Measurements from ENCODE around the gene EXOC4.

EXOC4 gene

GRCh38 chr7:133650069-133650468 is 397.2 kb downstream of the EXOC4 start:
- Histone ChIP-seq H3K9me3 (ENCODE audit: control insufficient read depth in 5 of 5, low read length in 5 of 5) (no peaks in the 10 kb centered on the region), H3K4me1 (ENCODE audit: control insufficient read depth in 5 of 5, insufficient read depth in 5 of 5, low read length in 5 of 5) (peaks cover 0 to 21% (median 0%) of the 10 kb centered on the region in 5 donors), H3K4me3 (ENCODE audit: low read depth in 1 of 5, low read length in 5 of 5) (no peak overlapping the region), H3K36me3 (ENCODE audit: control insufficient read depth in 5 of 5, insufficient read depth in 5 of 5, low read length in 5 of 5) (no peaks in the 10 kb centered on the region), H3K27me3 (ENCODE audit: control insufficient read depth in 5 of 5, insufficient read depth in 4 of 5, low read length in 5 of 5) (no peaks in the 10 kb centered on the region), H3K27ac (ENCODE audit: low read depth, low read length) (no peak overlapping the region), H3K9ac (ENCODE audit: low read length in 5 of 5) (no peak overlapping the region)

GRCh38 chr7:133650487-133651300 is 397.8 kb downstream of the EXOC4 start:
- Histone ChIP-seq H3K9me3 (ENCODE audit: control insufficient read depth in 5 of 5, low read length in 5 of 5) (no peaks in the 10 kb centered on the region), H3K9ac (ENCODE audit: low read length in 5 of 5) (no peak overlapping the region), H3K27me3 (ENCODE audit: control insufficient read depth in 5 of 5, insufficient read depth in 4 of 5, low read length in 5 of 5) (no peaks in the 10 kb centered on the region), H3K27ac (ENCODE audit: low read depth, low read length) (no peak overlapping the region), H3K36me3 (ENCODE audit: control insufficient read depth in 5 of 5, insufficient read depth in 5 of 5, low read length in 5 of 5) (no peaks in the 10 kb centered on the region), H3K4me1 (ENCODE audit: control insufficient read depth in 5 of 5, insufficient read depth in 5 of 5, low read length in 5 of 5) (peaks cover 0 to 21% (median 0%) of the 10 kb centered on the region in 5 donors), H3K4me3 (ENCODE audit: low read depth in 1 of 5, low read length in 5 of 5) (no peak overlapping the region)

- Histone ChIP-seq H3K9ac (ENCODE audit: low read length in 5 of 5) (no peak overlapping the region), H3K27ac (ENCODE audit: low read depth, low read length) (no peak overlapping the region), H3K36me3 (ENCODE audit: control insufficient read depth in 5 of 5, insufficient read depth in 5 of 5, low read length in 5 of 5) (no peaks in the 10 kb centered on the region), H3K9me3 (ENCODE audit: control insufficient read depth in 5 of 5, low read length in 5 of 5) (no peaks in the 10 kb centered on the region), H3K4me3 (ENCODE audit: low read depth in 1 of 5, low read length in 5 of 5) (no peak overlapping the region), H3K4me1 (ENCODE audit: control insufficient read depth in 5 of 5, insufficient read depth in 5 of 5, low read length in 5 of 5) (peaks cover 0 to 13% (median 0%) of the 10 kb centered on the region in 5 donors), H3K27me3 (ENCODE audit: control insufficient read depth in 5 of 5, insufficient read depth in 4 of 5, low read length in 5 of 5) (no peaks in the 10 kb centered on the region)
Observed at GRCh38 chr7:133652547-133652946, 399.7 kb downstream of the EXOC4 start.

- H3K9ac ChIP-seq (ENCODE audit: low read length in 5 of 5), result no peak overlapping the region
- no peaks in the 10 kb centered on the region for H3K36me3 ChIP-seq (ENCODE audit: control insufficient read depth in 5 of 5, insufficient read depth in 5 of 5, low read length in 5 of 5)
- no peak overlapping the region for H3K27ac ChIP-seq (ENCODE audit: low read depth, low read length)
- no peaks in the 10 kb centered on the region for H3K27me3 ChIP-seq (ENCODE audit: control insufficient read depth in 5 of 5, insufficient read depth in 4 of 5, low read length in 5 of 5)
- H3K4me1 ChIP-seq (ENCODE audit: control insufficient read depth in 5 of 5, insufficient read depth in 5 of 5, low read length in 5 of 5), result peaks cover 0 to 9% (median 0%) of the 10 kb centered on the region in 5 donors
- H3K9me3 ChIP-seq (ENCODE audit: control insufficient read depth in 5 of 5, low read length in 5 of 5), result no peaks in the 10 kb centered on the region
- H3K4me3 ChIP-seq (ENCODE audit: low read depth in 1 of 5, low read length in 5 of 5), result no peak overlapping the region
Observed at GRCh38 chr7:133654547-133654946, 401.7 kb downstream of the EXOC4 start.

- no peak overlapping the region for H3K4me3 ChIP-seq (ENCODE audit: low read depth in 1 of 5, low read length in 5 of 5)
- H3K27ac ChIP-seq (ENCODE audit: low read depth, low read length), result no peak overlapping the region
- H3K27me3 ChIP-seq (ENCODE audit: control insufficient read depth in 5 of 5, insufficient read depth in 4 of 5, low read length in 5 of 5), result no peaks in the 10 kb centered on the region
- no peaks in the 10 kb centered on the region for H3K9me3 ChIP-seq (ENCODE audit: control insufficient read depth in 5 of 5, low read length in 5 of 5)
- H3K9ac ChIP-seq (ENCODE audit: low read length in 5 of 5), result no peak overlapping the region
- peaks cover 0 to 3% (median 0%) of the 10 kb centered on the region in 5 donors for H3K36me3 ChIP-seq (ENCODE audit: control insufficient read depth in 5 of 5, insufficient read depth in 5 of 5, low read length in 5 of 5)
- no peaks in the 10 kb centered on the region for H3K4me1 ChIP-seq (ENCODE audit: control insufficient read depth in 5 of 5, insufficient read depth in 5 of 5, low read length in 5 of 5)
Observed at GRCh38 chr7:133662276-133662675, 409.4 kb downstream of the EXOC4 start.

GRCh38 chr7:133662830-133663229 is 410.0 kb downstream of the EXOC4 start:
- Histone ChIP-seq H3K27me3 (ENCODE audit: control insufficient read depth in 5 of 5, insufficient read depth in 4 of 5, low read length in 5 of 5) (no peaks in the 10 kb centered on the region), H3K4me1 (ENCODE audit: control insufficient read depth in 5 of 5, insufficient read depth in 5 of 5, low read length in 5 of 5) (no peaks in the 10 kb centered on the region), H3K9ac (ENCODE audit: low read length in 5 of 5) (no peak overlapping the region), H3K9me3 (ENCODE audit: control insufficient read depth in 5 of 5, low read length in 5 of 5) (no peaks in the 10 kb centered on the region), H3K36me3 (ENCODE audit: control insufficient read depth in 5 of 5, insufficient read depth in 5 of 5, low read length in 5 of 5) (peaks cover 0 to 3% (median 0%) of the 10 kb centered on the region in 5 donors), H3K27ac (ENCODE audit: low read depth, low read length) (no peak overlapping the region), H3K4me3 (ENCODE audit: low read depth in 1 of 5, low read length in 5 of 5) (no peak overlapping the region)

GRCh38 chr7:133664528-133664927 is 411.6 kb downstream of the EXOC4 start:
- H3K4me1 ChIP-seq (ENCODE audit: control insufficient read depth in 5 of 5, insufficient read depth in 5 of 5, low read length in 5 of 5), result no peaks in the 10 kb centered on the region
- H3K9ac ChIP-seq (ENCODE audit: low read length in 5 of 5), result no peak overlapping the region
- no peak overlapping the region for H3K4me3 ChIP-seq (ENCODE audit: low read depth in 1 of 5, low read length in 5 of 5)
- no peaks in the 10 kb centered on the region for H3K27me3 ChIP-seq (ENCODE audit: control insufficient read depth in 5 of 5, insufficient read depth in 4 of 5, low read length in 5 of 5)
- H3K27ac ChIP-seq (ENCODE audit: low read depth, low read length), result no peak overlapping the region
- no peaks in the 10 kb centered on the region for H3K9me3 ChIP-seq (ENCODE audit: control insufficient read depth in 5 of 5, low read length in 5 of 5)
- peaks cover 0 to 3% (median 0%) of the 10 kb centered on the region in 5 donors for H3K36me3 ChIP-seq (ENCODE audit: control insufficient read depth in 5 of 5, insufficient read depth in 5 of 5, low read length in 5 of 5)

GRCh38 chr7:133668296-133669060 is 415.6 kb downstream of the EXOC4 start:
- Histone ChIP-seq H3K27ac (ENCODE audit: low read depth, low read length) (no peak overlapping the region), H3K27me3 (ENCODE audit: control insufficient read depth in 5 of 5, insufficient read depth in 4 of 5, low read length in 5 of 5) (no peaks in the 10 kb centered on the region), H3K36me3 (ENCODE audit: control insufficient read depth in 5 of 5, insufficient read depth in 5 of 5, low read length in 5 of 5) (no peaks in the 10 kb centered on the region), H3K9me3 (ENCODE audit: control insufficient read depth in 5 of 5, low read length in 5 of 5) (no peaks in the 10 kb centered on the region), H3K4me1 (ENCODE audit: control insufficient read depth in 5 of 5, insufficient read depth in 5 of 5, low read length in 5 of 5) (no peaks in the 10 kb centered on the region), H3K4me3 (ENCODE audit: low read depth in 1 of 5, low read length in 5 of 5) (no peak overlapping the region), H3K9ac (ENCODE audit: low read length in 5 of 5) (no peak overlapping the region)

- no peak overlapping the region for H3K27ac ChIP-seq (ENCODE audit: low read depth, low read length)
- peaks cover 0 to 4% (median 3%) of the 10 kb centered on the region in 5 donors for H3K4me1 ChIP-seq (ENCODE audit: control insufficient read depth in 5 of 5, insufficient read depth in 5 of 5, low read length in 5 of 5)
- H3K9ac ChIP-seq (ENCODE audit: low read length in 5 of 5), result no peak overlapping the region
- no peaks in the 10 kb centered on the region for H3K36me3 ChIP-seq (ENCODE audit: control insufficient read depth in 5 of 5, insufficient read depth in 5 of 5, low read length in 5 of 5)
- H3K27me3 ChIP-seq (ENCODE audit: control insufficient read depth in 5 of 5, insufficient read depth in 4 of 5, low read length in 5 of 5), result no peaks in the 10 kb centered on the region
- no peak overlapping the region for H3K4me3 ChIP-seq (ENCODE audit: low read depth in 1 of 5, low read length in 5 of 5)
- H3K9me3 ChIP-seq (ENCODE audit: control insufficient read depth in 5 of 5, low read length in 5 of 5), result no peaks in the 10 kb centered on the region
Observed at GRCh38 chr7:133669061-133669455, 416.2 kb downstream of the EXOC4 start.

GRCh38 chr7:133670250-133670649 is 417.4 kb downstream of the EXOC4 start:
- no peak overlapping the region for H3K27ac ChIP-seq (ENCODE audit: low read depth, low read length)
- no peak overlapping the region for H3K9ac ChIP-seq (ENCODE audit: low read length in 5 of 5)
- H3K9me3 ChIP-seq (ENCODE audit: control insufficient read depth in 5 of 5, low read length in 5 of 5), result no peaks in the 10 kb centered on the region
- peaks cover 0 to 6% (median 4%) of the 10 kb centered on the region in 5 donors for H3K4me1 ChIP-seq (ENCODE audit: control insufficient read depth in 5 of 5, insufficient read depth in 5 of 5, low read length in 5 of 5)
- no peaks in the 10 kb centered on the region for H3K36me3 ChIP-seq (ENCODE audit: control insufficient read depth in 5 of 5, insufficient read depth in 5 of 5, low read length in 5 of 5)
- no peaks in the 10 kb centered on the region for H3K27me3 ChIP-seq (ENCODE audit: control insufficient read depth in 5 of 5, insufficient read depth in 4 of 5, low read length in 5 of 5)
- no peak overlapping the region for H3K4me3 ChIP-seq (ENCODE audit: low read depth in 1 of 5, low read length in 5 of 5)

Measured in subcutaneous abdominal adipose tissue (tissue), 5 donors.